DMS53 (cell line): Measurements from ENCODE around the gene CASP2.
"Not testable (repeated sequence)": the region's sequence is repeated elsewhere in the genome, so short reads cannot be mapped to it uniquely, and the experiment has no call there.

Experiments used
- DNase-seq: peaks from one replicate; lab custom pipeline; 2025; lab: John Stamatoyannopoulos, UW

Gene CASP2

GRCh38 chr7:143264196-143264568 lies 24.0 kb upstream of the CASP2 start:
- not testable (repeated sequence) for DNase-seq

- no peak for DNase-seq
Observed at GRCh38 chr7:143265017-143265693, 23.0 kb upstream of the CASP2 start.

GRCh38 chr7:143269251-143269650 lies 18.9 kb upstream of the CASP2 start:
- DNase-seq = no peak

- DNase-seq = no peak
Observed at GRCh38 chr7:143271240-143271639, 16.9 kb upstream of the CASP2 start.

- no peak for DNase-seq
Observed at GRCh38 chr7:143272871-143273270, 15.3 kb upstream of the CASP2 start.

- peak; percentile 52 for DNase-seq
Observed at GRCh38 chr7:143279186-143280098, 8.7 kb upstream of the CASP2 start.

GRCh38 chr7:143280160-143280559 lies 8.0 kb upstream of the CASP2 start:
- DNase-seq = no peak

GRCh38 chr7:143280566-143280965 lies 7.6 kb upstream of the CASP2 start:
- no peak for DNase-seq

- no peak for DNase-seq
Observed at GRCh38 chr7:143281529-143281928, 6.6 kb upstream of the CASP2 start.

- no peak for DNase-seq
Observed at GRCh38 chr7:143282124-143282523, 6.0 kb upstream of the CASP2 start.

GRCh38 chr7:143283381-143283780 lies 4.8 kb upstream of the CASP2 start:
- no peak for DNase-seq

GRCh38 chr7:143284591-143285469 lies 3.3 kb upstream of the CASP2 start, which contains the start of gene TMEM139:
Gene TMEM139, plus strand, starts transcription at chr7:143284958. Its CDS starts 1,000 bp downstream, at chr7:143285958.
- no peak for DNase-seq

GRCh38 chr7:143285470-143285778 lies 2.7 kb upstream of the CASP2 start:
- DNase-seq = no peak

GRCh38 chr7:143285806-143286521 lies 2.2 kb upstream of the CASP2 start:
- DNase-seq = no peak

GRCh38 chr7:143286522-143286890 lies 1.6 kb upstream of the CASP2 start:
- DNase-seq = no peak

GRCh38 chr7:143287339-143287934 lies 714 bp upstream of the CASP2 start:
- DNase-seq = peak; percentile 48

- peak; percentile 45 for DNase-seq
Observed at GRCh38 chr7:143288836-143289235, 685 bp downstream of the CASP2 start.

GRCh38 chr7:143289421-143289820 lies 1.3 kb downstream of the CASP2 start:
- DNase-seq = no peak

GRCh38 chr7:143289888-143290287 lies 1.7 kb downstream of the CASP2 start:
- DNase-seq = not testable (repeated sequence)

GRCh38 chr7:143290293-143290692 lies 2.1 kb downstream of the CASP2 start:
- no peak for DNase-seq

- DNase-seq = no peak
Observed at GRCh38 chr7:143292876-143293275, 4.7 kb downstream of the CASP2 start.
